Endothelial cell (in vitro differentiated cells): ENCODE data around the gene ZNF627. TPM values are rescaled to one million over a fixed set of nuclear protein-coding genes. Genes with fewer than 3 reads are reported as not detected.
"Not testable (repeated sequence)": the region's sequence is repeated elsewhere in the genome, so short reads cannot be mapped to it uniquely, and the experiment has no call there.

ENCODE experiments used
- DNase-seq: peaks from one replicate; pipeline ENCODE4 v3.0.0; 2021; ENCODE audit warnings: low spot score
- H3K27ac Mint-ChIP-seq: one replicate; pipeline ENCODE4 v1.8.0; 2021; ENCODE audit warnings: mixed read lengths, inconsistent platforms; ENCODE audit not compliant: unreplicated experiment
- H3K27me3 Mint-ChIP-seq: one replicate; pipeline ENCODE4 v1.8.0; 2021; ENCODE audit warnings: mild to moderate bottlenecking, moderate library complexity, mixed read lengths, inconsistent platforms; ENCODE audit not compliant: unreplicated experiment
- H3K36me3 Mint-ChIP-seq: one replicate; pipeline ENCODE4 v1.8.0; 2021; ENCODE audit warnings: mild to moderate bottlenecking, low read depth, mixed read lengths, inconsistent platforms; ENCODE audit not compliant: unreplicated experiment
- H3K4me1 Mint-ChIP-seq: one replicate; pipeline ENCODE4 v1.8.0; 2021; ENCODE audit warnings: mild to moderate bottlenecking, mixed read lengths, inconsistent platforms; ENCODE audit not compliant: unreplicated experiment
- H3K4me3 Mint-ChIP-seq: one replicate; pipeline ENCODE4 v1.8.0; 2021; ENCODE audit warnings: mild to moderate bottlenecking, mixed read lengths, inconsistent platforms; ENCODE audit not compliant: unreplicated experiment
- H3K9me3 Mint-ChIP-seq: one replicate; pipeline ENCODE4 v1.8.0; 2021; ENCODE audit warnings: mixed read lengths, inconsistent platforms; ENCODE audit not compliant: unreplicated experiment
- total RNA-seq: library from RNA; stranded (reverse); fragmentation: NEBNext Ultra II Directional; extraction: Animal tissue kit (Norgen Biotek cat#: 25700); gene quantifications from one replicate; pipeline ENCODE4 v1.2.1, GENCODE V29; 2021; ENCODE audit not compliant: unreplicated experiment
- TF ChIP-seq, protein P1 (sequence below): fragments of 200-600 bp; sonication (generic); IDR thresholded peaks from one replicate; pipeline ENCODE4 v1.5.0; 2021; ENCODE audit warnings: antibody characterized with exemption; ENCODE audit not compliant: unreplicated experiment

The ZNF627 gene
- total RNA-seq, 1 donor from 2014 or later = 21.9 TPM

DNA sequence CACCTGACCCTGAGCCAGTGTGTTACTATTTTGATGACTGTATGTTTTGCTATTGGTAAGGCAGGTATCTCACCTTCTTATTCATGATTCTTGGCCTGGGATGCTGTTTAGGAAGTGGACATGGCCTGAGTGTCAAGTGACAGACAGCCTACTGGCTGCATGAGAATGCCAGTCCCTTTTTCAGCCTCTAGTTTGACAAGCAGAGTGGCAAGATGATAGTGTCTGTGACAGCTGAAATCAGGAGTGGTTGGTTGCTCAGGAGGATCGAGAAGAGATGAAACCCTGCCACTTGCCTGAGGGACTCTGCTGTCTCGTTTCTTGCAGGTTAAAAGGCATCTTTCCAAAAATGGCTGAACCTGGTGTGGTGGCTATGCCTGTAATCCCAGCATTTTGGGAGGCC lies 31.1 kb upstream of the ZNF627 start:
- Mint-ChIP-seq H3K4me1 (peaks cover 7% of the 10 kb centered on the region), H3K4me3 (no peak overlapping the region), H3K27ac (no peak overlapping the region), H3K27me3 (peaks cover 5% of the 10 kb centered on the region), H3K36me3 (no peaks in the 10 kb centered on the region), H3K9me3 (no peaks in the 10 kb centered on the region)
- TF ChIP-seq, protein P1, sequence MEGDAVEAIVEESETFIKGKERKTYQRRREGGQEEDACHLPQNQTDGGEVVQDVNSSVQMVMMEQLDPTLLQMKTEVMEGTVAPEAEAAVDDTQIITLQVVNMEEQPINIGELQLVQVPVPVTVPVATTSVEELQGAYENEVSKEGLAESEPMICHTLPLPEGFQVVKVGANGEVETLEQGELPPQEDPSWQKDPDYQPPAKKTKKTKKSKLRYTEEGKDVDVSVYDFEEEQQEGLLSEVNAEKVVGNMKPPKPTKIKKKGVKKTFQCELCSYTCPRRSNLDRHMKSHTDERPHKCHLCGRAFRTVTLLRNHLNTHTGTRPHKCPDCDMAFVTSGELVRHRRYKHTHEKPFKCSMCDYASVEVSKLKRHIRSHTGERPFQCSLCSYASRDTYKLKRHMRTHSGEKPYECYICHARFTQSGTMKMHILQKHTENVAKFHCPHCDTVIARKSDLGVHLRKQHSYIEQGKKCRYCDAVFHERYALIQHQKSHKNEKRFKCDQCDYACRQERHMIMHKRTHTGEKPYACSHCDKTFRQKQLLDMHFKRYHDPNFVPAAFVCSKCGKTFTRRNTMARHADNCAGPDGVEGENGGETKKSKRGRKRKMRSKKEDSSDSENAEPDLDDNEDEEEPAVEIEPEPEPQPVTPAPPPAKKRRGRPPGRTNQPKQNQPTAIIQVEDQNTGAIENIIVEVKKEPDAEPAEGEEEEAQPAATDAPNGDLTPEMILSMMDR = no peak
- no peak for DNase-seq

DNA sequence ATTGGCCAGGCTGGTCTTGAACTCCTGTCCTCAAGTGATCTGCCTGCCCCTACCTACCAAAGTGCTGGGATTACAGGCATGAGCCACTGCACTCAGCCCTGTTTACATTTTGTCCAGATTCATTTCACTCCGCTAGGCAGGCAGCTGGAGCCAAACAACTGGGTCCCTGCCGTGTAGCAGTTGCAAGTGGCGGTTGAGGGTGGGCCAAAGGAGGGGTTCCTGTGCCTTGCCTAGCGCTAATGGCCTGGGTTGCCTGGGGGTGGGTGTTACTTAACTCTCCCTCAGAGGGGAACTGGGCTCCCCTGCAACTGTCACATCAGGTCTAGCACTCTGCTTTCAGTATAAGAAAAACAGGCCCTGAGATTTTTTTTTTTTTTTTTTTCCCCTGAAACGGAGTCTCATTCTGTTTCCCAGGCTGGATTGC lies 27.2 kb upstream of the ZNF627 start:
- Mint-ChIP-seq H3K4me1 (no peaks in the 10 kb centered on the region), H3K27ac (no peak overlapping the region), H3K27me3 (peaks cover 3% of the 10 kb centered on the region), H3K36me3 (no peaks in the 10 kb centered on the region), H3K9me3 (no peaks in the 10 kb centered on the region), H3K4me3 (no peak overlapping the region)
- no peak for DNase-seq
- TF ChIP-seq, protein P1 = no peak

DNA sequence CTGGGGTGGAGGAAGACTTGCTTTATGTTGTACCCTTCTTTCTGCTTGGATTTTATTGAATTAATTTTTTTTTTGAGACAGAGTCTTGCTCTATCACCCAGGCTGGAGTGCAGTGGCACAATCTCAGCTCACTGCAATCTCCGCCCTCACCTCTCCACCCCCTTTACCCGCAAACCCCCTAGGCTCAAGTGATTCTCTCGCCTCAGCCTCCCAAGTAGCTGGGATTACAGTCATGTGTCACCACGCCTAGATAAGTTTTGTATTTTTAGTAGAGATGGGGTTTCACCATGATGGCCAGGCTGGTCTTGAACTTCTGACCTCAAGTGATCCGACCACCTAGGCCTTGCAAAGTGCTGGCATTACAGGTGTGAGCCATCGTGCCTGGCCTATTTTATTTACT lies 23.9 kb upstream of the ZNF627 start:
- H3K4me3 Mint-ChIP-seq, H3K27ac Mint-ChIP-seq, H3K9me3 Mint-ChIP-seq, H3K4me1 Mint-ChIP-seq, DNase-seq, H3K27me3 Mint-ChIP-seq, H3K36me3 Mint-ChIP-seq: not testable (repeated sequence)

DNA sequence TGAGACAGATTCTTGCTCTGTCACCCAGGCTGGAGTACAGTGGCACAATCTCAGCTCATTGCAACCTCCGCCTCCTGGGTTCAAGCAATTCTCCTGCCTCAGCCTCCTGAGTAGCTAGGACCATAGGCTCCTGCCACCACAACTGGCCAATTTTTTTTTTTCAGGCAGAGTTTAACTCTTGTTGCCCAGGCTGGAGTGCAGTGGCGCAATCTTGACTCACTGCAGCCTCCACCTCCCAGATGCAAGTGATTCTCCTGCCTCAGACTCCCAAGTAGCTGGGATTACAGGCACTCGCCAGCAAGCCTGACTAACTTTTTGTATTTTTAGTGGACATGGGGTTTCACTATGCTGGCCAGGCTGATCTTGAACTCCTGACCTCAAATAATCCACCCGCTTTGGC lies 23.5 kb upstream of the ZNF627 start:
- H3K4me3 Mint-ChIP-seq, H3K27me3 Mint-ChIP-seq, H3K36me3 Mint-ChIP-seq, H3K9me3 Mint-ChIP-seq, DNase-seq, H3K27ac Mint-ChIP-seq, H3K4me1 Mint-ChIP-seq: not testable (repeated sequence)

DNA sequence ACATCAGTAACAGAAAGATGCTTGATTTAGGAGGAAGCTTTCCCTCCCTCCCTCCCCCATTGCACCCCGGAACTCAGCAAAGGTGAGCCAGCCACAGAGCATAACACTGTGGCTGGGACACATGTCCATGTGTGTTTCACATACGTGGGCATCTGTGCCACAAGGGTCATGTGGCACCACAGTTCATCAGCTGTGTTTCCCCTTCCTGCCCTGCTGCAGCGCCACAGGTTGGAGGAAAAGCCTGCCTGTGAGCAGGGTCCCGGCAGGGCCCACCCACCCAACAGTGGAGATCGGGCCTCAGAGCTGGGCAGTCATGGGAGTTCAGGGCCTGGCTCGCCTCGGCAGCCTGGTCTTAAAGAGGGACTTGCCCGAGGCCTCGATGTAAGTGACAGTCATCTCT lies 22.6 kb upstream of the ZNF627 start:
- H3K36me3 Mint-ChIP-seq = no peaks in the 10 kb centered on the region
- H3K9me3 Mint-ChIP-seq = no peaks in the 10 kb centered on the region
- H3K4me3 Mint-ChIP-seq = no peak overlapping the region
- no peak overlapping the region for H3K27ac Mint-ChIP-seq
- TF ChIP-seq, protein P1 = no peak
- DNase-seq = no peak
- peaks cover 2% of the 10 kb centered on the region for H3K4me1 Mint-ChIP-seq
- no peaks in the 10 kb centered on the region for H3K27me3 Mint-ChIP-seq

DNA sequence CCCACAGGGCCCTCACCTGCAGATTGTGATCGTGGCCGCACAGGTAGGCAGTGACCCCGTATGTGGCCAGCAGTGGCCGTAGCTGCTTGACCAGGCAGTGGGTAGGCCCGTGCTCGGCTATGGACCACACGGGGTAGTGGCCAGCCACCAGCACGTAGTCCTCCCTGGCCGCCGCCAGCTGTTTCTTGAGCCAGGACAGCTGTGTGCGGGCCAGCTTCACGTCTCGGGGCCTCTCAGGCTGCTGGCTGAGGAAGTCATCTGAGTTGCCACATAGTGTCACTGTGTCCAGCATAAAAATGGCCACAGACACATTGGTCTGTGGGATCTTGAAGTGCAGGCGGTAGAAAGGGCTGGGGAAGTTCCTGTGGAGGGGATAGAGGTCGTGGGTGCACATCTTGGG lies 21.1 kb upstream of the ZNF627 start:
- no peak for DNase-seq
- H3K9me3 Mint-ChIP-seq = no peaks in the 10 kb centered on the region
- no peak overlapping the region for H3K27ac Mint-ChIP-seq
- H3K4me1 Mint-ChIP-seq = peaks cover 6% of the 10 kb centered on the region
- TF ChIP-seq, protein P1 = no peak
- H3K36me3 Mint-ChIP-seq = no peaks in the 10 kb centered on the region
- peaks cover 2% of the 10 kb centered on the region for H3K27me3 Mint-ChIP-seq
- H3K4me3 Mint-ChIP-seq = no peak overlapping the region
